ENCODE data around the gene PNMA3. TPM values are rescaled to one million over a fixed set of nuclear protein-coding genes. Genes with fewer than 3 reads are reported as not detected.
"Not testable (repeated sequence)": the region's sequence is repeated elsewhere in the genome, so short reads cannot be mapped to it uniquely, and the experiment has no call there.

PNMA3 gene, protein sequence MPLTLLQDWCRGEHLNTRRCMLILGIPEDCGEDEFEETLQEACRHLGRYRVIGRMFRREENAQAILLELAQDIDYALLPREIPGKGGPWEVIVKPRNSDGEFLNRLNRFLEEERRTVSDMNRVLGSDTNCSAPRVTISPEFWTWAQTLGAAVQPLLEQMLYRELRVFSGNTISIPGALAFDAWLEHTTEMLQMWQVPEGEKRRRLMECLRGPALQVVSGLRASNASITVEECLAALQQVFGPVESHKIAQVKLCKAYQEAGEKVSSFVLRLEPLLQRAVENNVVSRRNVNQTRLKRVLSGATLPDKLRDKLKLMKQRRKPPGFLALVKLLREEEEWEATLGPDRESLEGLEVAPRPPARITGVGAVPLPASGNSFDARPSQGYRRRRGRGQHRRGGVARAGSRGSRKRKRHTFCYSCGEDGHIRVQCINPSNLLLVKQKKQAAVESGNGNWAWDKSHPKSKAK
- 6.1 TPM for polyA plus RNA-seq (2013, experiment 1 of 4)
- 5.7 TPM for polyA plus RNA-seq (2013, experiment 2 of 4)
- 3.2 TPM for polyA plus RNA-seq (2013, experiment 3 of 4)
- 3.3 TPM for polyA plus RNA-seq (2013, experiment 4 of 4)

GRCh38 chrX:153055871-153056749, at the start of gene PNMA3:
Gene PNMA3 (plus strand): TSS chrX:153056470. CDS start chrX:153057056, 586 bp downstream.
- 10% methylated on average over 78 to 80 of the region's 80 CpGs for WGBS, 2 experiments
- H3K4me3 ChIP-seq (ENCODE audit: insufficient read depth, low read depth, low read length) = peak within 1 kb of the TSS; percentile 30
- no peaks in the 10 kb centered on the region for H3K9me3 ChIP-seq (ENCODE audit: control insufficient read depth, low read length)
- peaks cover 25% of the 10 kb centered on the region for H3K27me3 ChIP-seq (ENCODE audit: control insufficient read depth, insufficient read depth, low read length, poor library complexity, severe bottlenecking)
- H3K36me3 ChIP-seq (ENCODE audit: control insufficient read depth, insufficient read depth, low read length) = no peaks in the 10 kb centered on the region
- no peak within 1 kb of the TSS for H3K27ac ChIP-seq (ENCODE audit: insufficient read depth, low read depth, low read length, poor library complexity, severe bottlenecking)
- H3K4me1 ChIP-seq (ENCODE audit: control insufficient read depth, insufficient read depth, low read length) = no peaks in the 10 kb centered on the region

DNA sequence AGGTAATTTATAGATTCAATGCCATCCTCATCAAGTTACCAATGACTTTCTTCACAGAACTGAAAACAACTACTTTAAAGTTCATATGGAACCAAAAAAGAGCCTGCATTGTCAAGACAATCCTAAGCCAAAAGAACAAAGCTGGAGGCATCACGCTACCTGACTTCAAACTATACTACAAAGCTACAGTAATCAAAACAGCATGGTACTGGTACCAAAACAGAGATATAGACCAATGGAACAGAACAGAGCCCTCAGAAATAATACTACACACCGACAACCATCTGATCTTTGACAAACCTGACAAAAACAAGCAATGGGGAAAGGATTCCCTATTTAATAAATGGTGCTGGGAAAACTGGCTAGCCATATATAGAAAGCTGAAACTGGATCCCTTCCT, 39.1 kb upstream of the PNMA3 start:
- not testable (repeated sequence) for H3K27me3 ChIP-seq (ENCODE audit: control insufficient read depth, insufficient read depth, low read length, poor library complexity, severe bottlenecking); H3K9me3 ChIP-seq (ENCODE audit: control insufficient read depth, low read length); H3K4me1 ChIP-seq (ENCODE audit: control insufficient read depth, insufficient read depth, low read length); H3K27ac ChIP-seq (ENCODE audit: insufficient read depth, low read depth, low read length, poor library complexity, severe bottlenecking); H3K4me3 ChIP-seq (ENCODE audit: insufficient read depth, low read depth, low read length); H3K36me3 ChIP-seq (ENCODE audit: control insufficient read depth, insufficient read depth, low read length)
- 60 to 67% methylated on average over 1 of the region's 2 CpGs for WGBS, 2 experiments

DNA sequence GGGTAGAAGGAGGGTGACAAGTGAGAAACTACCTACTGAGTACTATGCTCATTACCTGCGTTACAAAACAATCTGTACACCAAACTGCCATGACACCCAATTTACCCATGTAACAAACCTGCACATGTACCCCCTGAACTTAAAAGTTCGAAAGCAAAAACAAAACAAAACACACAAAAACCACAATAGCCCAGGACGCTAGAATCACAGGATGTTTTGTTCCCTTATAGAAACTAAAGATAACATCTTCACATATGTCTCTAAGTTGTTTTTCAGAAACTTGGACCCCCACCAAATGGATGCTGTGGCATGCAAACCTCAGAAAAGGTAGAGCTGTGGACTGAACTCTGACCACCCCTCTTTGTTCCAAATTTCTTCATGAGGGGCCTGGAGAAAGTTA, 37.1 kb upstream of the PNMA3 start:
- no peaks in the 10 kb centered on the region for H3K36me3 ChIP-seq (ENCODE audit: control insufficient read depth, insufficient read depth, low read length)
- no peak overlapping the region for H3K4me3 ChIP-seq (ENCODE audit: insufficient read depth, low read depth, low read length)
- H3K4me1 ChIP-seq (ENCODE audit: control insufficient read depth, insufficient read depth, low read length) = no peaks in the 10 kb centered on the region
- H3K9me3 ChIP-seq (ENCODE audit: control insufficient read depth, low read length) = no peaks in the 10 kb centered on the region
- no peak overlapping the region for H3K27ac ChIP-seq (ENCODE audit: insufficient read depth, low read depth, low read length, poor library complexity, severe bottlenecking)
- WGBS, 2 experiments = 68 to 84% methylated on average over 3 of the region's 3 CpGs
- H3K27me3 ChIP-seq (ENCODE audit: control insufficient read depth, insufficient read depth, low read length, poor library complexity, severe bottlenecking) = peaks cover 3% of the 10 kb centered on the region

GRCh38 chrX:153026501-153026900, 29.8 kb upstream of the PNMA3 start:
- H3K27ac ChIP-seq (ENCODE audit: insufficient read depth, low read depth, low read length, poor library complexity, severe bottlenecking); H3K27me3 ChIP-seq (ENCODE audit: control insufficient read depth, insufficient read depth, low read length, poor library complexity, severe bottlenecking); H3K9me3 ChIP-seq (ENCODE audit: control insufficient read depth, low read length); H3K4me1 ChIP-seq (ENCODE audit: control insufficient read depth, insufficient read depth, low read length); H3K4me3 ChIP-seq (ENCODE audit: insufficient read depth, low read depth, low read length); H3K36me3 ChIP-seq (ENCODE audit: control insufficient read depth, insufficient read depth, low read length): not testable (repeated sequence)
- WGBS, 2 experiments = 76 to 100% methylated on average over 1 of the region's 2 CpGs

DNA sequence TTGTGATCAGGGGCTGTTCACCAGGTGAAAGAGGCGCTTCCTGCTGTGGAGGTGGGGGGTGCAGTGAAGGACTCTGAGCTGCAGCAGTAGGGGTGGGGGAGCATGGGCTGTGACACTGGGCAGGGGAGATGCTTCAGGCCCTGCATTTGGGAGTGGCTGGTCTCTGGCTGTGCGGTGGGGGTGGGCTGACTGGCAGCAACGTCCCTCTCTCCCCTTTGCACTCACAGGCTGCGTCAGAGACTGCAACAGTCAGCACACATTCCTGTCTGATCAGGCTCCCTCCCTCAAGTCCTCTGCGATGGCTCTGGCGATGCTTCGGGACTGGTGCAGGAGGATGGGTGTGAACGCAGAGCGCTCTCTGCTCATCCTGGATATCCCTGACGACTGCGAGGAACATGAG, 27.8 kb upstream of the PNMA3 start:
- 56 to 69% methylated on average over 3 of the region's 11 CpGs for WGBS, 2 experiments

GRCh38 chrX:153029162-153029561, 27.1 kb upstream of the PNMA3 start:
- Histone ChIP-seq H3K4me1 (ENCODE audit: control insufficient read depth, insufficient read depth, low read length) (no peaks in the 10 kb centered on the region), H3K27me3 (ENCODE audit: control insufficient read depth, insufficient read depth, low read length, poor library complexity, severe bottlenecking) (no peaks in the 10 kb centered on the region), H3K36me3 (ENCODE audit: control insufficient read depth, insufficient read depth, low read length) (no peaks in the 10 kb centered on the region), H3K27ac (ENCODE audit: insufficient read depth, low read depth, low read length, poor library complexity, severe bottlenecking) (no peak overlapping the region), H3K9me3 (ENCODE audit: control insufficient read depth, low read length) (no peaks in the 10 kb centered on the region), H3K4me3 (ENCODE audit: insufficient read depth, low read depth, low read length) (no peak overlapping the region)
- WGBS, 2 experiments = 82 to 86% methylated on average over 2 of the region's 2 CpGs

More for the DNA sequence above, 27.8 kb upstream of the PNMA3 start:
- not testable (repeated sequence) for H3K36me3 ChIP-seq (ENCODE audit: control insufficient read depth, insufficient read depth, low read length); H3K4me1 ChIP-seq (ENCODE audit: control insufficient read depth, insufficient read depth, low read length); H3K4me3 ChIP-seq (ENCODE audit: insufficient read depth, low read depth, low read length); H3K27me3 ChIP-seq (ENCODE audit: control insufficient read depth, insufficient read depth, low read length, poor library complexity, severe bottlenecking); H3K27ac ChIP-seq (ENCODE audit: insufficient read depth, low read depth, low read length, poor library complexity, severe bottlenecking); H3K9me3 ChIP-seq (ENCODE audit: control insufficient read depth, low read length)

- Histone ChIP-seq H3K4me3 (ENCODE audit: insufficient read depth, low read depth, low read length) (no peak overlapping the region), H3K9me3 (ENCODE audit: control insufficient read depth, low read length) (no peaks in the 10 kb centered on the region), H3K27me3 (ENCODE audit: control insufficient read depth, insufficient read depth, low read length, poor library complexity, severe bottlenecking) (no peaks in the 10 kb centered on the region), H3K27ac (ENCODE audit: insufficient read depth, low read depth, low read length, poor library complexity, severe bottlenecking) (no peak overlapping the region), H3K36me3 (ENCODE audit: control insufficient read depth, insufficient read depth, low read length) (no peaks in the 10 kb centered on the region), H3K4me1 (ENCODE audit: control insufficient read depth, insufficient read depth, low read length) (no peaks in the 10 kb centered on the region)
- WGBS, 2 experiments = 91 to 94% methylated on average over 11 of the region's 11 CpGs
These were observed 26.4 kb upstream of the PNMA3 start for GRCh38 chrX:153029875-153030274.

DNA sequence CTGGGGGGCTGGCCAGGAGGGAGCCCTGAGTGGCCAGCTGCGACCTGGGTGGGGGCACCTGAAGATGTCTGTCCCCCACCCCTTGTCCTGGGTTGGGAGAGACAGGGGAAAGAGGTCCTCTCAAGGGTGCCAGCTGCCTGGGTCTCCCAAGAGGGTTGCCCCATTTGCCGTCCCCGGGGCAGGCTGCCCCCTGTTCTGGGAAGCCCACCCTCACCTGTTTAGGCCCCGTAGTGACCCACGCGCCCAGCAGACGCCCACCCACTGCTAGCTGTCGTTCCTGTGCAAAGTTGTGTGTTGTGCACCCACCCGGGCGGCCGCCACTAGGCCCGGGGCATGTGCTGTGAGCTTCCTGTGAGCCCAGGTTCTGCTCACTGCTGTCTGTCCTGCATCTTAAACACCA, 25.5 kb upstream of the PNMA3 start:
- 93 to 94% methylated on average over 12 of the region's 12 CpGs for WGBS, 2 experiments

GRCh38 chrX:153032397-153033118, 23.7 kb upstream of the PNMA3 start:
- no peak overlapping the region for H3K4me3 ChIP-seq (ENCODE audit: insufficient read depth, low read depth, low read length)
- no peak overlapping the region for H3K27ac ChIP-seq (ENCODE audit: insufficient read depth, low read depth, low read length, poor library complexity, severe bottlenecking)
- 31% methylated on average over 64 of the region's 64 CpGs for WGBS, 2 experiments
- no peaks in the 10 kb centered on the region for H3K27me3 ChIP-seq (ENCODE audit: control insufficient read depth, insufficient read depth, low read length, poor library complexity, severe bottlenecking)
- no peaks in the 10 kb centered on the region for H3K4me1 ChIP-seq (ENCODE audit: control insufficient read depth, insufficient read depth, low read length)
- no peaks in the 10 kb centered on the region for H3K9me3 ChIP-seq (ENCODE audit: control insufficient read depth, low read length)
- no peaks in the 10 kb centered on the region for H3K36me3 ChIP-seq (ENCODE audit: control insufficient read depth, insufficient read depth, low read length)

More for the DNA sequence above, 25.5 kb upstream of the PNMA3 start:
- Histone ChIP-seq H3K27ac (ENCODE audit: insufficient read depth, low read depth, low read length, poor library complexity, severe bottlenecking) (no peak overlapping the region), H3K9me3 (ENCODE audit: control insufficient read depth, low read length) (no peaks in the 10 kb centered on the region), H3K27me3 (ENCODE audit: control insufficient read depth, insufficient read depth, low read length, poor library complexity, severe bottlenecking) (no peaks in the 10 kb centered on the region), H3K4me1 (ENCODE audit: control insufficient read depth, insufficient read depth, low read length) (no peaks in the 10 kb centered on the region), H3K4me3 (ENCODE audit: insufficient read depth, low read depth, low read length) (no peak overlapping the region), H3K36me3 (ENCODE audit: control insufficient read depth, insufficient read depth, low read length) (no peaks in the 10 kb centered on the region)
